OCI-LY7 (cell line): ENCODE measurements around the gene ITIH1.

Experiments
- EZH2phosphoT487 ChIP-seq: fragments of 200-600 bp; sonication (generic); IDR thresholded peaks from 2 replicates; pipeline ENCODE4 v1.6.1; 2018; ENCODE audit warnings: low read depth, borderline replicate concordance, mild to moderate bottlenecking, mixed run types, antibody characterized with exemption, low read length, moderate library complexity, mixed read lengths
- TF ChIP-seq, protein P1 (sequence below): fragments of 200-600 bp; sonication (generic); conservative IDR thresholded peaks from 2 replicates; pipeline ENCODE4 v1.5.1; 2014; ENCODE audit warnings: mild to moderate bottlenecking, antibody characterized with exemption, low read length, moderate library complexity, mixed read lengths

DNA sequence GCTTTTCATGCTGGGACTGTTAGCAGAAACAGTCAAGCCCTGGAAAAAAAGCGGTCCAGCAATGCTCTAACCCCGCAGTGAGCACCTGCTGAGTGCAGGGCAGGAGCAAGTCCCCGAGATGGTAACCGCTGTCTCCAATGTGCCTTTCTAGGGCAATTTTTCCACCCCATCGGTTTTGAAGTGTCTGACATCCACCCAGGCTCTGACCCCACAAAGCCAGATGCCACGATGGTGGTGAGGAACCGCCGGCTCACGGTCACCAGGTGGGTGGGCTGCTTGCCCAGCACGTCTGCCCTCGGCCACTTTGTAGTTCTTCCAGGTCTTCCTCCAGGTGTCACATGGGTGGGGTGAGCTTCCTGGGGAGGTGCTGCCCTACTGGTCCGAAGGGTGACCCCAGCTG is 14.0 kb downstream of the ITIH1 start:
- TF ChIP-seq, protein P1, sequence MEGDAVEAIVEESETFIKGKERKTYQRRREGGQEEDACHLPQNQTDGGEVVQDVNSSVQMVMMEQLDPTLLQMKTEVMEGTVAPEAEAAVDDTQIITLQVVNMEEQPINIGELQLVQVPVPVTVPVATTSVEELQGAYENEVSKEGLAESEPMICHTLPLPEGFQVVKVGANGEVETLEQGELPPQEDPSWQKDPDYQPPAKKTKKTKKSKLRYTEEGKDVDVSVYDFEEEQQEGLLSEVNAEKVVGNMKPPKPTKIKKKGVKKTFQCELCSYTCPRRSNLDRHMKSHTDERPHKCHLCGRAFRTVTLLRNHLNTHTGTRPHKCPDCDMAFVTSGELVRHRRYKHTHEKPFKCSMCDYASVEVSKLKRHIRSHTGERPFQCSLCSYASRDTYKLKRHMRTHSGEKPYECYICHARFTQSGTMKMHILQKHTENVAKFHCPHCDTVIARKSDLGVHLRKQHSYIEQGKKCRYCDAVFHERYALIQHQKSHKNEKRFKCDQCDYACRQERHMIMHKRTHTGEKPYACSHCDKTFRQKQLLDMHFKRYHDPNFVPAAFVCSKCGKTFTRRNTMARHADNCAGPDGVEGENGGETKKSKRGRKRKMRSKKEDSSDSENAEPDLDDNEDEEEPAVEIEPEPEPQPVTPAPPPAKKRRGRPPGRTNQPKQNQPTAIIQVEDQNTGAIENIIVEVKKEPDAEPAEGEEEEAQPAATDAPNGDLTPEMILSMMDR = no peak
- no peak for TF ChIP-seq EZH2phosphoT487
